ENCODE data around the gene RNF215. TPM values are rescaled to one million over a fixed set of nuclear protein-coding genes. Genes with fewer than 3 reads are reported as not detected.

Gene RNF215
- total RNA-seq, 1 donor from 2014 or later, result 25.7 TPM

Small RNA genes within 50 kb of the gene (small RNA-seq; reads per million reads assigned to genes)
- gene AC004832.3 (not detected), gene RNU6-564P (not detected)

Other genes starting within 250 kb of the RNF215 start
- not detected for gene LIF, start 140.7 kb downstream of the RNF215 start, total RNA-seq
- gene OSM, start 120.6 kb downstream of the RNF215 start, total RNA-seq, result 0.31 TPM
- gene CASTOR1, start 97.9 kb downstream of the RNF215 start, total RNA-seq, result 2.7 TPM
- gene TBC1D10A, start 60.5 kb downstream of the RNF215 start, total RNA-seq, result 10.0 TPM
- 16.1 TPM for gene SF3A1, start 30.5 kb downstream of the RNF215 start, total RNA-seq
- gene CCDC157, start 30.4 kb downstream of the RNF215 start, total RNA-seq, result 5.6 TPM
- gene SEC14L2, start 9.6 kb upstream of the RNF215 start, total RNA-seq, result 9.5 TPM
- 2.3 TPM for gene MTFP1, start 38.4 kb upstream of the RNF215 start, total RNA-seq
- gene SEC14L3, start 84.6 kb upstream of the RNF215 start, total RNA-seq, result not detected
- gene SEC14L4, start 118.3 kb upstream of the RNF215 start, total RNA-seq, result not detected
- gene SEC14L6, start 159.3 kb upstream of the RNF215 start, total RNA-seq, result 1.4 TPM
- gene GAL3ST1, start 187.3 kb upstream of the RNF215 start, total RNA-seq, result 0.94 TPM
- gene PES1, start 204.5 kb upstream of the RNF215 start, total RNA-seq, result 41.3 TPM
- 8.4 TPM for gene TCN2, start 219.8 kb upstream of the RNF215 start, total RNA-seq
- 5.5 TPM for gene SLC35E4, start 248.4 kb upstream of the RNF215 start, total RNA-seq